Heart left ventricle (tissue), 16 donors: ENCODE measurements around the gene SNN. TPM values are rescaled to one million over a fixed set of nuclear protein-coding genes. Genes with fewer than 3 reads are reported as not detected.

Experiments used
- ATAC-seq, 4 donors: fragments of 200-7000 bp; cut with Tn5 transposase; one replicate each; pipeline ENCODE4 v1.9.1; 2020 to 2022; ENCODE audit warnings: moderate library complexity in 4 of 4, mild to moderate bottlenecking in 3 of 4, moderate number of reproducible peaks in 1 of 4
- DNase-seq, 5 donors: peaks; one replicate each; pipeline ENCODE4 v3.0.0-alpha.2; 2020
- H3K27ac ChIP-seq, 12 donors: fragments of 200-600 bp; sonication (generic) in 4 of 12; one replicate each; pipeline versions ENCODE4 v1.5.0 to v1.8.0; 2016 to 2022; ENCODE audit warnings: mild to moderate bottlenecking in 2 of 12
- H3K27me3 ChIP-seq, 9 donors: fragments of 200-600 bp; sonication (generic) in 2 of 9; one replicate each; pipeline versions ENCODE4 v1.5.1 to v1.8.0; 2016 to 2022; ENCODE audit warnings: mild to moderate bottlenecking in 3 of 9
- H3K36me3 ChIP-seq, 9 donors: fragments of 200-600 bp; sonication (generic) in 2 of 9; one replicate each; pipeline versions ENCODE4 v1.5.0 to v1.8.0; 2018 to 2022; ENCODE audit warnings: mild to moderate bottlenecking in 2 of 9
- H3K4me1 ChIP-seq, 12 donors: fragments of 200-600 bp; sonication (generic) in 4 of 12; one replicate each; pipeline versions ENCODE4 v1.5.0 to v1.8.0; 2016 to 2022; ENCODE audit warnings: mild to moderate bottlenecking in 3 of 12
- H3K4me3 ChIP-seq, 12 donors: fragments of 200-600 bp; sonication (generic) in 4 of 12; one replicate each; pipeline versions ENCODE4 v1.5.0 to v1.8.0; 2017 to 2022; ENCODE audit warnings: mild to moderate bottlenecking in 9 of 12, moderate library complexity in 4 of 12
- H3K9me3 ChIP-seq, 12 donors: fragments of 200-600 bp; sonication (generic) in 4 of 12; one replicate each; pipeline versions ENCODE4 v1.5.0 to v1.8.0; 2016 to 2022; ENCODE audit warnings: mild to moderate bottlenecking in 1 of 12
- POLR2A ChIP-seq, 2 donors: fragments of 450-650 bp; IDR thresholded peaks; one replicate each; pipeline ENCODE4 v1.6.1; 2017; ENCODE audit warnings: antibody characterized with exemption in 2 of 2, mild to moderate bottlenecking in 2 of 2, moderate library complexity in 2 of 2
- WGBS, 4 donors: extraction: QIAGEN DNeasy Blood & Tissue Kit in 2 of 4; methylation state at CpG; one replicate each; pipeline versions ENCODE4 v1.1.5 to v1.1.7; 2013 to 2018; 5-methylcytosine and 5-hydroxymethylcytosine counted together
- intact Hi-C, 10 donors: fragments of 100-400 bp; cut with DNase I; formaldehyde crosslinking; loops; one replicate each; pipeline versions ENCODE4 v1.11.1 to v1.14.2; 2022
- polyA plus RNA-seq, 2 donors: library from polyadenylated mRNA; stranded (reverse); fragments of 200-250 nt; gene quantifications; one replicate each; pipeline ENCODE4 v1.2.3, GENCODE V29; 2013
- total RNA-seq, 9 donors: library from RNA; depleted of rRNA in 2 of 9; stranded (reverse); fragments of >200 nt in 2 of 9; fragmentation: NEBNext Ultra II Directional in 3 of 9; extraction: Animal tissue kit (Norgen Biotek cat#: 25700) in 3 of 9; gene quantifications; one replicate each; pipeline versions ENCODE4 v1.1.0 to v1.2.4, GENCODE V29; 2016 to 2023
- TF ChIP-seq, protein P1 (sequence below), 12 donors: fragments of 200-600 bp; sonication (generic) in 4 of 12; IDR thresholded peaks; one replicate each; pipeline versions ENCODE4 v1.5.0 to v1.8.0; 2018 to 2022; ENCODE audit warnings: antibody characterized with exemption in 12 of 12, mild to moderate bottlenecking in 5 of 12
- donor health status: ischemic (EF 13 %, LVEDD 7.1; RV severe dilation, severe dysfunction).
- donor health status: healthy with polysubstance abuse.
- donor health status: DM: no; HTN: yes; CAD: no.
- donor health status: DM: no; HTN: no; CAD: no.
- donor health status: ischemic (EF 25% LVEDD 6.9; RV normal size, moderate dysfunction).
- donor health status: ischemic (EF 25% LVEDD 5.7; RV mildly dilated, moderate dysfunction).
- donor health status: healthy.
- donor health status: DM: yes; HTN: yes; CAD: no.
- donor health status: ischemic (EF 35%, LVEDD 5.7; RV mildly dilated, moderate dysfunction).
- donor health status: nonischemic (EF 11% LVEDD 7.7; RV severe dilation, severe dysfunction).
- donor health status: DM: yes; HTN: yes; CAD: no.
- donor health status: PGD.
- donor health status: ischemic (EF 29% LVEDD 5.4; RV normal size, mild dysfunction).
- donor health status: nonischemic (EF 23%, LVEDD 6.1; RV moderate dilation, normal function).

SNN gene
- total and polyA plus RNA-seq, 11 donors: 12.5 to 60.0 (median 36.4) TPM

DNA sequence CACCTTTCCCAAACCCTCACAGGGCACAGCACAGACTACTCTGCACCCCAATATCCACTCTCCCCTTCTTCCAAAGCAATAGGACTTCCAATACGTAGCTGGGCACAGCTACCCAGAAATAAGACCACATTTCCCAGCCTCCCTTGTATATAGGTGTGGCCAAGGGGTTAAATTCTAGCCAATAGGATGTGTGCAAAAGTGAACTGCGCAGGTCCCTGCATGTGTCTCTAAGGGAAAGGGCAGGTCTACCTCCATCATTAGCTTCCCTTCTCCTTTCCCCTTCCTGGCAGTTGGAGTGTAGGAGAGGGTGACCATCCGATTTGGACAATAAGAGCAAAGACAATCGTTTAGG is 25.5 kb upstream of the SNN start:
- DNase-seq (no peak), ATAC-seq (no peak)
- WGBS, 4 donors: 49 to 53% (median 50%) methylated on average over 4 of the region's 4 CpGs
- H3K4me3 ChIP-seq: no peak overlapping the region
- peaks cover 0 to 22% (median 14%) of the 10 kb centered on the region in 12 donors for H3K4me1 ChIP-seq
- no peaks in the 10 kb centered on the region for H3K9me3 ChIP-seq
- H3K36me3 ChIP-seq: no peaks in the 10 kb centered on the region
- no peak overlapping the region for H3K27ac ChIP-seq
- intact Hi-C loops: loop anchor here (5.0 to 10.0 kb wide), 10 partner anchors 55 to 245 kb away; partner anchors contain the start of gene LITAF (in 3 of the 10)
- TF ChIP-seq, protein P1, sequence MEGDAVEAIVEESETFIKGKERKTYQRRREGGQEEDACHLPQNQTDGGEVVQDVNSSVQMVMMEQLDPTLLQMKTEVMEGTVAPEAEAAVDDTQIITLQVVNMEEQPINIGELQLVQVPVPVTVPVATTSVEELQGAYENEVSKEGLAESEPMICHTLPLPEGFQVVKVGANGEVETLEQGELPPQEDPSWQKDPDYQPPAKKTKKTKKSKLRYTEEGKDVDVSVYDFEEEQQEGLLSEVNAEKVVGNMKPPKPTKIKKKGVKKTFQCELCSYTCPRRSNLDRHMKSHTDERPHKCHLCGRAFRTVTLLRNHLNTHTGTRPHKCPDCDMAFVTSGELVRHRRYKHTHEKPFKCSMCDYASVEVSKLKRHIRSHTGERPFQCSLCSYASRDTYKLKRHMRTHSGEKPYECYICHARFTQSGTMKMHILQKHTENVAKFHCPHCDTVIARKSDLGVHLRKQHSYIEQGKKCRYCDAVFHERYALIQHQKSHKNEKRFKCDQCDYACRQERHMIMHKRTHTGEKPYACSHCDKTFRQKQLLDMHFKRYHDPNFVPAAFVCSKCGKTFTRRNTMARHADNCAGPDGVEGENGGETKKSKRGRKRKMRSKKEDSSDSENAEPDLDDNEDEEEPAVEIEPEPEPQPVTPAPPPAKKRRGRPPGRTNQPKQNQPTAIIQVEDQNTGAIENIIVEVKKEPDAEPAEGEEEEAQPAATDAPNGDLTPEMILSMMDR (IDR thresholded peaks at IDR 0.05): no peak
- TF ChIP-seq POLR2A (IDR thresholded peaks at IDR 0.05): no peak
- no peaks in the 10 kb centered on the region for H3K27me3 ChIP-seq

DNA sequence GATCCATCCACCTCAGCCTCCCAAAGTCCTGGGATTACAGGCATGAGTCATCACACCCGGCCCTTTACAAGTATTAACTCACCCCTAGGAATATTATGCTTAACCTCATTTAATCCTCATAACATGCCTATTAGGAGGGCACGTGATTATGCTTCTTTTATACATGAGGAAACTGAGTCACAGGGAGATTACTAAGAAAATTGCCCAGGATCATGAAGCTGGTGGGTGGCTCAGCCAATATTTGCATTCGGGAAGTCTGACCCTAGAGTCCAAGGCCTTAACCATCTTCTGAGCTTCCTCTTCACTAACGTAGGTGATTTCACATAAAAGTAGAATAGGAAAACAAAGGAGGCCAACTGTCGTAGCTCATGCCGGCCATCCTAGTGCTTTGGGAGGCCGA is 19.0 kb upstream of the SNN start:
- no peaks in the 10 kb centered on the region for H3K36me3 ChIP-seq
- no peaks in the 10 kb centered on the region for H3K9me3 ChIP-seq
- ATAC-seq: no peak
- 79 to 87% (median 84%) methylated on average over 7 of the region's 7 CpGs for WGBS, 4 donors
- no peak overlapping the region for H3K27ac ChIP-seq
- DNase-seq: no peak
- intact Hi-C loops: loop anchor here in 3 of 10 donors (10.0 kb wide), 4 partner anchors 64 to 124 kb away; partner anchors contain the start of gene LITAF (in 1 of the 3)
- TF ChIP-seq, protein P1 (IDR thresholded peaks at IDR 0.05): no peak
- TF ChIP-seq POLR2A (IDR thresholded peaks at IDR 0.05): no peak
- no peaks in the 10 kb centered on the region for H3K27me3 ChIP-seq
- H3K4me1 ChIP-seq: no peaks in the 10 kb centered on the region
- H3K4me3 ChIP-seq: no peak overlapping the region

DNA sequence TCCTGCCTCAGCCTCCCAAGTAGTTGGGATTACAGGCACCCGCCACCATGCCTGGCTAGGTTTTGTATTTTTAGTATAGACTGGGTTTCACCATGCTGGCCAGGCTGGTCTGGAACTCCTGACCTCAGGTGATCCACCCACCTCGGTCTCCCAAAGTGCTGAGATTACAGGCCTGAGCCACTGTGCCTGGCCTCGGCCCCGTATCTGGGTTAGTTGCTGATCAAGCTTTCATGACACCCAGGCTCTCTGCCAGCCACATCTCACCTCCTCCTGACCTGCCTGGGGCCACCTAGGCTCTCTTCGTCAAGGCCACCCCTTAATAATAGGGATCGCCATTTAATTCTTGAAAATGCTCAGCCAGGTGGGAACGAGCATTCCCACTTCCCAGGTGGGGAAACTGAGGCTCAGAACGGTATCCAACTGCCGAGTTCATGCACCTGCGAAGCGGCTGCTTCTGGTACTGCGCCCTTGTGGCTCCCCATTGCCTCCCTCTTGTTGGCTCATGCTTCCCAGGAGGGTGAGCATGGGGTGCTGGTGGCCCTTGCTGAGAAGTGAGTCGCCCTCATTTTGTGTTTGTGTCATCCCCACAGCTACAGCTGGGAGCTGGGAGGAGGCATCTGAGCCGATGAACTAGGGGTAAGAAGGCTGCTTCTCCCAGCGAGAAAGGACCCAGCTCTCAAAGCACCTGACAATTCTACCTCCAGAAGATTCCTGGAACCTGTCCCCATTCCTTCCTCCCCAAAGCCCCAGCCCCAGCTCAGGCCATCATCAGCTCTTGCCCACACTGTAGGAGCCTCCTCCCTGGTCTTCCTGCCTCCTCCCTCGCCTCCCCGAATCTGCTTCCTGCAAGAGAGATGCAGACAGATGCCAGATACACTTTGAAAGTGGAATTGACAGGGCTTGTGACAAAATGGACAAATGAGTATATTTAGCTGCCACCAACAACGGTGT is 17.3 kb upstream of the SNN start:
- DNase-seq: no peak
- intact Hi-C loops: loop anchor here in 1 of 10 donors (5.0 kb wide), 1 partner anchor 49 kb away; no protein-coding TSS in a partner anchor
- Histone ChIP-seq H3K36me3 (no peaks in the 10 kb centered on the region), H3K4me1 (no peaks in the 10 kb centered on the region), H3K27me3 (no peaks in the 10 kb centered on the region), H3K27ac (no peak overlapping the region), H3K4me3 (no peak overlapping the region), H3K9me3 (no peaks in the 10 kb centered on the region)
- 75 to 79% (median 78%) methylated on average over 15 to 18 of the region's 18 CpGs for WGBS, 4 donors
- TF ChIP-seq, protein P1 (IDR thresholded peaks at IDR 0.05): no peak
- no peak for TF ChIP-seq POLR2A (IDR thresholded peaks at IDR 0.05)
- no peak for ATAC-seq

DNA sequence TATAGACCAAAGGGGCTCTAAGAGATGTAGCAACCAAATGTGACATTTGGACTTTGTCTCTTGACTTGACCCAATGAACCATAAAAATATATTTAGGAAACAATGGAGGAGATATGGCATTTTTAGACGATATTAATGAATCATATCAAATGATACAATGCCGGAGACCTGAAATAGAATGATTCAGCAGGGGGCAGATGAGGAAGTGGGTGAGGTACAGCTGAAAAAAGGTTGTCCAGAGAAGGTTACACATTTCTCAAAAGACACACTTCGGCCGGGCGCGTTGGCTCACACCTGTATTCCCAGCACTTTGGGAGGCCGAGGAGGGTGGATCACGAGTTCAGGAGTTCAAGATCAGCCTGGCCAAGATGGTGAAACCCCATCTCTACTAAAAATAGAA is 16.5 kb upstream of the SNN start:
- no peak overlapping the region for H3K27ac ChIP-seq
- H3K36me3 ChIP-seq: no peaks in the 10 kb centered on the region
- no peaks in the 10 kb centered on the region for H3K4me1 ChIP-seq
- no peaks in the 10 kb centered on the region for H3K27me3 ChIP-seq
- no peak for TF ChIP-seq POLR2A (IDR thresholded peaks at IDR 0.05)
- TF ChIP-seq, protein P1 (IDR thresholded peaks at IDR 0.05): no peak
- 81 to 86% (median 81%) methylated on average over 8 of the region's 8 CpGs for WGBS, 4 donors
- no peak overlapping the region for H3K4me3 ChIP-seq
- no peak for DNase-seq
- ATAC-seq: no peak
- H3K9me3 ChIP-seq: no peaks in the 10 kb centered on the region
- intact Hi-C loops: loop anchor here in 1 of 10 donors (5.0 kb wide), 1 partner anchor 49 kb away; no protein-coding TSS in a partner anchor
